KMS-11 (cell line): ENCODE results near the gene SMCHD1.
"Not testable (repeated sequence)": the region's sequence is repeated elsewhere in the genome, so short reads cannot be mapped to it uniquely, and the experiment has no call there.

Experiments used
- H2AFZ ChIP-seq: fragments of 200-600 bp; sonication (generic); 2 replicates; pipeline ENCODE4 v1.6.1; 2016; ENCODE audit warnings: antibody characterized with exemption, mixed run types, low read depth
- H3K27ac ChIP-seq: fragments of 200-600 bp; sonication (generic); 2 replicates; pipeline ENCODE4 v1.6.1; 2016; ENCODE audit warnings: mild to moderate bottlenecking, mixed run types
- H3K27me3 ChIP-seq: fragments of 200-600 bp; sonication (generic); 2 replicates; pipeline ENCODE4 v1.6.1; 2017; ENCODE audit warnings: mild to moderate bottlenecking, low read depth, mixed run types, moderate library complexity; ENCODE audit not compliant: insufficient read depth
- H3K36me3 ChIP-seq: fragments of 200-600 bp; sonication (generic); 2 replicates; pipeline ENCODE4 v1.6.1; 2017; ENCODE audit warnings: mild to moderate bottlenecking, mixed run types; ENCODE audit not compliant: insufficient read depth
- H3K4me1 ChIP-seq: fragments of 200-600 bp; sonication (generic); 2 replicates; pipeline ENCODE4 v1.6.1; 2016; ENCODE audit warnings: mild to moderate bottlenecking, low read depth, mixed run types; ENCODE audit not compliant: poor library complexity, severe bottlenecking
- H3K4me2 ChIP-seq: fragments of 200-600 bp; sonication (generic); 2 replicates; pipeline ENCODE4 v1.7.0; 2016; ENCODE audit warnings: mild to moderate bottlenecking, mixed run types
- H3K4me3 ChIP-seq: fragments of 200-600 bp; sonication (generic); IDR thresholded peaks from 2 replicates; pipeline ENCODE4 v1.6.1; 2017; ENCODE audit warnings: low read depth, low read length, mixed read lengths; ENCODE audit not compliant: insufficient read depth
- H3K79me2 ChIP-seq: fragments of 200-600 bp; sonication (generic); 2 replicates; pipeline ENCODE4 v1.6.1; 2016; ENCODE audit warnings: low read depth, mixed run types; ENCODE audit not compliant: insufficient read depth
- H3K9ac ChIP-seq: fragments of 200-600 bp; sonication (generic); 2 replicates; pipeline ENCODE4 v1.6.1; 2016; ENCODE audit warnings: mild to moderate bottlenecking, mixed run types
- H4K20me1 ChIP-seq: fragments of 200-600 bp; sonication (generic); 2 replicates; pipeline ENCODE4 v1.6.1; 2016; ENCODE audit warnings: mild to moderate bottlenecking, mixed run types; ENCODE audit not compliant: insufficient read depth
- TF ChIP-seq, protein P1 (sequence below): fragments of 200-600 bp; sonication (generic); conservative IDR thresholded peaks from 2 replicates; pipeline ENCODE4 v1.6.1; 2017; ENCODE audit warnings: low read depth, mild to moderate bottlenecking, antibody characterized with exemption, low read length, moderate library complexity, mixed read lengths

The SMCHD1 gene

DNA sequence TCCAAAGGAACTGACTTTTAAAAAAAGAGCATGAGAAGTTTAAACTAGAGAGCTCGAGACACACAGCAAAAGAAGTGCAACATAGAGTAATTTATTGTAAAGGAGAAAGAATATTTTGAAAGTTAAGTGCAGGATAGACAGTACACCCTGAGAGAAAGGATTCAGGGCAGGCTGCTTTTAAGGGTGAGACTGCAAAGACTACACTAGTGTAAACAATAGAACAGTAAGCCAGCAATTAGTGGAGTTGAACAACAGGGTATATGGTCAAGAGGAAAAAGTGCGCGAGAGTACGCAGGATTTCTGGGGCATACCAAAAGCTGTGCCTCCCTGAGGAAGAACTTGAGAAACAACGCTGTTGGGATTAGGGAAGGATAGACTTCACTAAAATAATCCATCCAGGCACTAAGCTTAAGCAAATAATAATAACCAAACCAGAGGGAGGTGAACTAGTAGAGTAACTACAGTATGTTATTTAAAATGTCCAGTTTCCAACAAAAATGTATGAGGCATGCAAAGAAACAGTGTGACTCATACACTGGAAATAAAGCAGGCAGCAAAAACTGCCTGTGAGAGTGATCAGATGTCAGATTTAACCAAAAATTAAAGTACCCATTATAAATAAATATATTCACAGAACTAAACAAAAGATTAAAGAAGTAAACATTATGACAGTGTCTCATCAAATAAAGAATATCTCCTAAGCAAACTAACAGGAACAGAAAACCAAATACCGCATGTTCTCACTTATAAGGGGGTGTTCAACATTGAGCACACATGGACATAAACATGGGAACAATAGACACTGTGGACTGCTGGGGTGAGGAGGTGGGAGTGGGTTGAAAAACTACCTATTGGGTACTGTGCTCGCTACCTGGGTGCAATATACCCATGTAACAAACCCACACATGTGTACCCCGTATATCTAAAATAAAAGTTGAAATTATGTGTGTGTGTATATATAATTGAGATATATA is 150.7 kb downstream of the SMCHD1 start:
- TF ChIP-seq, protein P1, sequence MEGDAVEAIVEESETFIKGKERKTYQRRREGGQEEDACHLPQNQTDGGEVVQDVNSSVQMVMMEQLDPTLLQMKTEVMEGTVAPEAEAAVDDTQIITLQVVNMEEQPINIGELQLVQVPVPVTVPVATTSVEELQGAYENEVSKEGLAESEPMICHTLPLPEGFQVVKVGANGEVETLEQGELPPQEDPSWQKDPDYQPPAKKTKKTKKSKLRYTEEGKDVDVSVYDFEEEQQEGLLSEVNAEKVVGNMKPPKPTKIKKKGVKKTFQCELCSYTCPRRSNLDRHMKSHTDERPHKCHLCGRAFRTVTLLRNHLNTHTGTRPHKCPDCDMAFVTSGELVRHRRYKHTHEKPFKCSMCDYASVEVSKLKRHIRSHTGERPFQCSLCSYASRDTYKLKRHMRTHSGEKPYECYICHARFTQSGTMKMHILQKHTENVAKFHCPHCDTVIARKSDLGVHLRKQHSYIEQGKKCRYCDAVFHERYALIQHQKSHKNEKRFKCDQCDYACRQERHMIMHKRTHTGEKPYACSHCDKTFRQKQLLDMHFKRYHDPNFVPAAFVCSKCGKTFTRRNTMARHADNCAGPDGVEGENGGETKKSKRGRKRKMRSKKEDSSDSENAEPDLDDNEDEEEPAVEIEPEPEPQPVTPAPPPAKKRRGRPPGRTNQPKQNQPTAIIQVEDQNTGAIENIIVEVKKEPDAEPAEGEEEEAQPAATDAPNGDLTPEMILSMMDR = no peak
- no peaks in the 10 kb centered on the region for H3K4me1 ChIP-seq
- no peak overlapping the region for H2AFZ ChIP-seq
- peaks cover 7% of the 10 kb centered on the region; the same call in 1 of the 2 replicates for H3K36me3 ChIP-seq
- H3K4me3 ChIP-seq = no peak overlapping the region
- H3K9ac ChIP-seq = no peak overlapping the region
- no peak overlapping the region for H3K27ac ChIP-seq
- H3K79me2 ChIP-seq = no peaks in the 10 kb centered on the region
- no peaks in the 10 kb centered on the region for H4K20me1 ChIP-seq
- no peak overlapping the region for H3K4me2 ChIP-seq
- H3K27me3 ChIP-seq = no peaks in the 10 kb centered on the region

DNA sequence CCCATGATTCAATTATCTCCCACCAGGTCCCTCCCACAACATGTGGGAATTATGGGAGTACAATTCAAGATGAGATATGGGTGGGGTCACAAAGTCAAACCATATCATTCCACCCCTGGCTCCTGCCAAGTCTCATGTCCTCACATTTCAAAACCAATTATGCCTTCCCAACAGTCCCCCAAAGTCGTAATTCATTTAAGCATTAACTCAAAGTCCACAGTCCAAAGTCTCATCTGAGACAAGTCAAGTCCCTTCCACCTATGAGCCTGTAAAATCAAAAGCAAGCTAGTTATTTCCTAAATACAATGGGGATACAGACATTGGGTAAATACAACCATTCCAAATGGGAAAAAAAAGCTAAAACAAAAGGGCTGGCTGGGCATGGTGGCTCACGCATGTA is 153.1 kb downstream of the SMCHD1 start:
- not testable (repeated sequence) for H3K4me3 ChIP-seq, H3K9ac ChIP-seq, H4K20me1 ChIP-seq, H3K79me2 ChIP-seq, H2AFZ ChIP-seq, H3K36me3 ChIP-seq, H3K4me1 ChIP-seq, H3K27ac ChIP-seq, H3K4me2 ChIP-seq, H3K27me3 ChIP-seq

DNA sequence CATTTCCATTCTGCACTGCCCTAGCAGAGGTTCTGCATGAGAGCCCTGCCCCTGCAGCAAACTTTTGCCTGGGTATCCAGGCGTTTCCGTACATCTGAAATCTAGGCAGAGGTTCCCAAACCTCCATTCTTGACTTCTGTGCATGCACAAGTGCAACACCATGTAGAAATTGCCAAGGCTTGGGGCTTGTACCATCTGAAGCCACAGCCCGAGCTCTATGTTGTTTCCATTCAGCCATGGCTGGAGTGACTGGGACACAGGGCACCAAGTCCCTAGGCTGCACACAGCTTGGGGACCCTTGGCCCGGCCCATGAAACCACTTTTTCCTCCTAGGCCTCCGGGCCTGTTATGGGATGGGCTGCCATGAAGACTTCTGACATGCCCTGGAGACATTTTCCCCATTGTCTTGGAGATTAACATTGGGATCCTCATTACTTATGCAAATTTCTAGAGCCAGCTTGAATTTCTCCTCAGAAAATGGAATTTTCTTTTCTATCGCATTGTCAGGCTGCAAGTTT is 154.2 kb downstream of the SMCHD1 start:
- H3K9ac ChIP-seq, H2AFZ ChIP-seq, H3K79me2 ChIP-seq, H3K4me1 ChIP-seq, H4K20me1 ChIP-seq, H3K27ac ChIP-seq, H3K36me3 ChIP-seq, H3K4me3 ChIP-seq, H3K27me3 ChIP-seq, H3K4me2 ChIP-seq: not testable (repeated sequence)

DNA sequence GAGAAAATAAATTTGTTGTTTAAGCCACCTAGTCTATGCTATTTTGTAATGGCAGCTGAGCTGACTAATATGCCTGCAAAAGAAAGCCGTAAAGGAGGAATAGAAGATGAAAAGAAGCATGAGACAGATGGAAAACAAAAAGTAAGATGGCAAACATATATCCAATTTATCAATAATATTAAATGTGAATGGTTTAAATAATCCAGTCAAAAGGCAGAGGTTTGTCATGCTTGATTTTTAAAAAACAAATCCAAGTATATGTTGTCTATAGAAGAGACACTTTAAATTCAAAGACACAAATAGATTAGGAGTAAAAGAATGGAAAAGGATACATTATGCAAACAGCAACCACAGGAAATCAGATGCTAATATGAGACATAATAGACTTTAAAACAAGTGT is 155.9 kb downstream of the SMCHD1 start:
- Histone ChIP-seq H4K20me1 (no peaks in the 10 kb centered on the region), H3K4me2 (no peak overlapping the region), H3K27ac (no peak overlapping the region)

DNA sequence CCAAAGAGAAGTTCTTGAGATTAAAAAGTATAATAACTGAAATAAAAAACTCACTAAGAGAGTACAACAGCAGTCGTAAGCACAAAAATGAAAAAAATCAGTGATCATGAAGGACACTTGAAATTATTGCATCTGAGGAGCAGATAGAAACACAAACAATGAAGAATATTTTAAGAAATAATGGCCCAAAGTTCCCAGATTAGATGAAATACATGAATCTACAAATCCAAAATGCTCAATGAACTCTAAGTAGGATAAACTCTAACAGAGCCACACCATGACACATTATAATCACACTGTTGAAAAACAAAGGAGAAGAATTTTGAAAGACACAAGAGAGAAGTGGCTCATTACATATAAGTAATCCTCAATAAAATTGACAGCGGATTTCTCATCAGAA is 159.4 kb downstream of the SMCHD1 start:
- Histone ChIP-seq H3K36me3 (no peaks in the 10 kb centered on the region), H3K4me1 (no peaks in the 10 kb centered on the region), H2AFZ (no peak overlapping the region), H3K79me2 (no peaks in the 10 kb centered on the region), H3K9ac (no peak overlapping the region), H3K4me3 (no peak overlapping the region), H3K27me3 (no peaks in the 10 kb centered on the region), H3K4me2 (no peak overlapping the region), H3K27ac (no peak overlapping the region), H4K20me1 (no peaks in the 10 kb centered on the region)
- TF ChIP-seq, protein P1 = no peak

More for the DNA sequence above, 155.9 kb downstream of the SMCHD1 start:
- Histone ChIP-seq H3K79me2 (no peaks in the 10 kb centered on the region), H3K36me3 (no peaks in the 10 kb centered on the region), H3K4me3 (no peak overlapping the region), H3K27me3 (no peaks in the 10 kb centered on the region), H3K4me1 (no peaks in the 10 kb centered on the region), H2AFZ (no peak overlapping the region), H3K9ac (no peak overlapping the region)
- TF ChIP-seq, protein P1 = no peak
